ENCODE results near the gene PACS1. TPM values are rescaled to one million over a fixed set of nuclear protein-coding genes. Genes with fewer than 3 reads are reported as not detected.
A peak's percentile ranks its signal among the peaks of the same experiment; 100 is the strongest.

Gene PACS1
- total RNA-seq, 1 experiment from 2014 or later = 16.7 TPM

GRCh38 chr11:66288671-66289547 is 218.8 kb downstream of the PACS1 start, which contains the start of gene YIF1A:
TSS of gene YIF1A (minus strand) at chr11:66289143. CDS start at chr11:66288985, 158 bp downstream.
- DNase-seq (ENCODE audit: low read depth) = peak; percentile 99

GRCh38 chr11:66289548-66290329 is 219.7 kb downstream of the PACS1 start:
- DNase-seq (ENCODE audit: low read depth) = no peak

- no peak for DNase-seq (ENCODE audit: low read depth)
Measured at GRCh38 chr11:66290330-66290621, 220.2 kb downstream of the PACS1 start.

- DNase-seq (ENCODE audit: low read depth) = no peak
Measured at GRCh38 chr11:66291303-66291705, 221.2 kb downstream of the PACS1 start.

- DNase-seq (ENCODE audit: low read depth) = no peak
Measured at GRCh38 chr11:66291706-66292542, 221.9 kb downstream of the PACS1 start, which contains the start of gene TMEM151A. TSS of gene TMEM151A (plus strand) at chr11:66291894. CDS start at chr11:66292014, 120 bp downstream.

GRCh38 chr11:66292543-66293332 is 222.7 kb downstream of the PACS1 start:
- no peak for DNase-seq (ENCODE audit: low read depth)

- DNase-seq (ENCODE audit: low read depth) = no peak
Measured at GRCh38 chr11:66293352-66293751, 223.3 kb downstream of the PACS1 start.

GRCh38 chr11:66293777-66294625 is 223.9 kb downstream of the PACS1 start:
- no peak for DNase-seq (ENCODE audit: low read depth)

Other genes starting within 250 kb of the PACS1 start
- 0.20 TPM in 1 of 2 replicates, not detected in the other for gene SNX32, start 236.3 kb upstream of the PACS1 start, total RNA-seq (2014; rRNA removed; shearing (Covaris generic))
- gene CFL1, start 212.1 kb upstream of the PACS1 start, total RNA-seq (2014; rRNA removed; shearing (Covaris generic)) = 2,043 and 2,212 TPM in 2 replicates
- 38.9 and 40.6 TPM in 2 replicates for gene MUS81, start 209.8 kb upstream of the PACS1 start, total RNA-seq (2014; rRNA removed; shearing (Covaris generic))
- gene EFEMP2, start 197.5 kb upstream of the PACS1 start, total RNA-seq (2014; rRNA removed; shearing (Covaris generic)) = 5.4 and 8.4 TPM in 2 replicates
- gene CTSW, start 190.4 kb upstream of the PACS1 start, total RNA-seq (2014; rRNA removed; shearing (Covaris generic)) = 5.4 and 8.9 TPM in 2 replicates
- 141 and 145 TPM in 2 replicates for gene FIBP, start 181.8 kb upstream of the PACS1 start, total RNA-seq (2014; rRNA removed; shearing (Covaris generic))
- gene CCDC85B, start 179.6 kb upstream of the PACS1 start, total RNA-seq (2014; rRNA removed; shearing (Covaris generic)) = 34.7 and 61.6 TPM in 2 replicates
- gene FOSL1, start 169.9 kb upstream of the PACS1 start, total RNA-seq (2014; rRNA removed; shearing (Covaris generic)) = 158 and 232 TPM in 2 replicates
- gene C11orf68, start 151.2 kb upstream of the PACS1 start, total RNA-seq (2014; rRNA removed; shearing (Covaris generic)) = 31.1 and 37.5 TPM in 2 replicates
- 405 and 548 TPM in 2 replicates for gene DRAP1, start 150.8 kb upstream of the PACS1 start, total RNA-seq (2014; rRNA removed; shearing (Covaris generic))
- not detected in 2 replicates for gene TSGA10IP, start 124.8 kb upstream of the PACS1 start, total RNA-seq (2014; rRNA removed; shearing (Covaris generic))
- 39.4 and 58.1 TPM in 2 replicates for gene SART1, start 108.5 kb upstream of the PACS1 start, total RNA-seq (2014; rRNA removed; shearing (Covaris generic))
- 38.4 and 42.7 TPM in 2 replicates for gene EIF1AD, start 68.1 kb upstream of the PACS1 start, total RNA-seq (2014; rRNA removed; shearing (Covaris generic))
- gene BANF1, start 67.8 kb upstream of the PACS1 start, total RNA-seq (2014; rRNA removed; shearing (Covaris generic)) = 66.9 and 101 TPM in 2 replicates
- gene CST6, start 58.3 kb upstream of the PACS1 start, total RNA-seq (2014; rRNA removed; shearing (Covaris generic)) = 0.60 and 1.5 TPM in 2 replicates
- 0.20 and 0.36 TPM in 2 replicates for gene CATSPER1, start 43.8 kb upstream of the PACS1 start, total RNA-seq (2014; rRNA removed; shearing (Covaris generic))
- not detected in 2 replicates for gene GAL3ST3, start 21.1 kb upstream of the PACS1 start, total RNA-seq (2014; rRNA removed; shearing (Covaris generic))
- 198 and 205 TPM in 2 replicates for gene SF3B2, start 17.9 kb upstream of the PACS1 start, total RNA-seq (2014; rRNA removed; shearing (Covaris generic))
- gene KLC2, start 187.4 kb downstream of the PACS1 start, total RNA-seq (2014; rRNA removed; shearing (Covaris generic)) = 9.9 and 11.2 TPM in 2 replicates
- 146 and 161 TPM in 2 replicates for gene RAB1B, start 198.4 kb downstream of the PACS1 start, total RNA-seq (2014; rRNA removed; shearing (Covaris generic))
- 6.0 and 9.3 TPM in 2 replicates for gene CNIH2, start 207.9 kb downstream of the PACS1 start, total RNA-seq (2014; rRNA removed; shearing (Covaris generic))
- 119 and 167 TPM in 2 replicates for gene YIF1A, start 218.9 kb downstream of the PACS1 start, total RNA-seq (2014; rRNA removed; shearing (Covaris generic))
- gene TMEM151A, start 221.6 kb downstream of the PACS1 start, total RNA-seq (2014; rRNA removed; shearing (Covaris generic)) = 0.39 TPM in 1 of 2 replicates, not detected in the other
- gene CD248, start 246.8 kb downstream of the PACS1 start, total RNA-seq (2014; rRNA removed; shearing (Covaris generic)) = not detected in 2 replicates

Data from RPMI7951 (cell line).